Trophoblast cell (in vitro differentiated cells and primary cell): ENCODE measurements around the gene HIRA.

Source experiments
- DNase-seq, 2 donors: peaks; one replicate each; pipeline ENCODE4 v3.0.0-alpha.2; 2016
- H2AFZ ChIP-seq: 2 replicates; pipeline ENCODE4 v1.6.1; 2013; ENCODE audit warnings: low read length, moderate library complexity, mild to moderate bottlenecking; ENCODE audit not compliant: insufficient read depth, poor library complexity
- H2AK5ac ChIP-seq: 2 replicates; pipeline ENCODE4 v1.6.1; 2013; ENCODE audit warnings: mild to moderate bottlenecking, low read length
- H2BK120ac ChIP-seq: 2 replicates; pipeline ENCODE4 v1.6.1; 2013; ENCODE audit warnings: low read length, mild to moderate bottlenecking, moderate library complexity; ENCODE audit not compliant: insufficient read depth, poor library complexity
- H2BK12ac ChIP-seq: 2 replicates; pipeline ENCODE4 v1.6.1; 2013; ENCODE audit warnings: mild to moderate bottlenecking, low read length, moderate library complexity
- H2BK5ac ChIP-seq: 2 replicates; pipeline ENCODE4 v1.6.1; 2013; ENCODE audit warnings: low read length, low read depth, moderate library complexity, mild to moderate bottlenecking; ENCODE audit not compliant: poor library complexity
- H3K14ac ChIP-seq: 2 replicates; pipeline ENCODE4 v1.6.1; 2013; ENCODE audit warnings: mild to moderate bottlenecking, low read length
- H3K18ac ChIP-seq: 2 replicates; pipeline ENCODE4 v1.6.1; 2013; ENCODE audit warnings: mild to moderate bottlenecking, low read length
- H3K23ac ChIP-seq: 2 replicates; pipeline ENCODE4 v1.6.1; 2013; ENCODE audit warnings: low read length
- H3K27ac ChIP-seq: 2 replicates; pipeline ENCODE4 v1.5.1; 2013; ENCODE audit warnings: low read depth, mild to moderate bottlenecking, inconsistent platforms, low read length, moderate library complexity
- H3K27me3 ChIP-seq: 2 replicates; pipeline ENCODE4 v1.6.1; 2013; ENCODE audit warnings: inconsistent platforms, mild to moderate bottlenecking, low read length, moderate library complexity; ENCODE audit not compliant: insufficient read depth
- H3K36me3 ChIP-seq, 2 experiments: 1 replicate in 1 of 2; 2 replicates in 1 of 2; pipeline ENCODE4 v1.6.1; 2013; ENCODE audit warnings: low read length in 2 of 2, mild to moderate bottlenecking in 2 of 2, moderate library complexity in 1 of 2; ENCODE audit not compliant: insufficient read depth in 2 of 2, control insufficient read depth in 1 of 2
- H3K4ac ChIP-seq: 2 replicates; pipeline ENCODE4 v1.6.1; 2013; ENCODE audit warnings: low read depth, mild to moderate bottlenecking, low read length, moderate library complexity
- H3K4me1 ChIP-seq, 2 experiments: 1 replicate in 1 of 2; 2 replicates in 1 of 2; pipeline ENCODE4 v1.6.1; 2013; ENCODE audit warnings: low read length in 2 of 2, mild to moderate bottlenecking in 2 of 2, moderate library complexity in 1 of 2; ENCODE audit not compliant: insufficient read depth in 2 of 2, control insufficient read depth in 1 of 2
- H3K4me2 ChIP-seq: 2 replicates; pipeline ENCODE4 v1.6.1; 2013; ENCODE audit warnings: inconsistent platforms, mild to moderate bottlenecking, low read length, moderate library complexity
- H3K4me3 ChIP-seq: 2 replicates; pipeline ENCODE4 v1.5.1; 2013; ENCODE audit warnings: mild to moderate bottlenecking, low read depth, low read length, inconsistent platforms
- H3K79me1 ChIP-seq: one replicate; pipeline ENCODE4 v1.6.1; 2013; ENCODE audit warnings: low read length
- H3K79me2 ChIP-seq: 2 replicates; pipeline ENCODE4 v1.6.1; 2013; ENCODE audit warnings: low read length, mild to moderate bottlenecking; ENCODE audit not compliant: control insufficient read depth, insufficient read depth, poor library complexity
- H3K9ac ChIP-seq: 2 replicates; pipeline ENCODE4 v1.6.1; 2013; ENCODE audit warnings: mild to moderate bottlenecking, low read length
- H3K9me3 ChIP-seq: 2 replicates; pipeline ENCODE4 v1.6.1; 2013; ENCODE audit warnings: low read depth, mild to moderate bottlenecking, control low read depth, inconsistent platforms, low read length; ENCODE audit not compliant: insufficient read depth
- H4K12ac ChIP-seq: 2 replicates; pipeline ENCODE4 v1.6.1; 2013; ENCODE audit warnings: low read depth, mild to moderate bottlenecking, low read length, moderate library complexity
- H4K8ac ChIP-seq: 2 replicates; pipeline ENCODE4 v1.6.1; 2013; ENCODE audit warnings: low read depth, mild to moderate bottlenecking, low read length, moderate library complexity
- H4K91ac ChIP-seq: one replicate; pipeline ENCODE4 v1.6.1; 2013; ENCODE audit warnings: low read depth, mild to moderate bottlenecking, low read length, moderate library complexity
- WGBS: extraction: QIAGEN DNeasy Blood & Tissue Kit; methylation state at CpG from one replicate; pipeline ENCODE4 v1.1.7; 2013; ENCODE audit warnings: missing lambda C conversion rate; ENCODE audit not compliant: insufficient read length, insufficient coverage; ENCODE audit errors: extremely low coverage; 5-methylcytosine and 5-hydroxymethylcytosine counted together

Gene HIRA

DNA sequence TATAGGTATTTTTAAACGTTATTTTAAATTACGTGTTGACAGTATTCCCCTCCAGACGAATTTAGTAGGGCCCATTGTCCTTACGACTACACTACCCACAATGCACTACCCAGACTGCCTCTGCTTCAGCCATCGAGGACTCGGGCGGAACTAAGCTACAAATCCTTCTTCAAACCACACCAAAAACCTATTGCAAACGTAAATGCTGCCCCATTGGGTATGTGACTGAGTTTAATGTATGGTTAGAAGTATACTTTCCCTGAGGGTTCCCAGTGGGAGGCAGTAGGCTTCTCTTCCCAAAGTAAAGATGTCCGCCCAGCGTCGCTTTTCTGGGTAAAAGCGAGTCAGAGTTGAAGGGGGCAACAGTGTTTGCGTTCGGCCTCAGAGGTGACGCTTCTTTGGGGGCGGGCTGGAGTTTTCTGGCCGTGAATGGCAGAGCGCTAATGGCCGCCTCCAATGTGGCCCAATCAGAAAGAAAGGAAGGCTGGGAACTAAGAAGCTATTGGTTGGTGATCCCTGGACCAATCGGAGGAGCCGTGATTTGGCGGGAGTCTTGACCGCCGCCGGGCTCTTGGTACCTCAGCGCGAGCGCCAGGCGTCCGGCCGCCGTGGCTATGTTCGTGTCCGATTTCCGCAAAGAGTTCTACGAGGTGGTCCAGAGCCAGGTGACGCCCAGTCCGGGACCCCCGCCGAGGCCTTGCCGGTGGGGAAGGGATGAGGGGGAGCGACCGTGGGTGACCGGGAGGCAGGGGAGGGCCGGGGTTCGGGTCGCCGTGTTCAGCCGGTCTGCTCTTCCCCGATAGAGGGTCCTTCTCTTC lies 48.0 kb upstream of the HIRA start, which contains the start of gene CDC45:
Gene CDC45 (plus strand): TSS at position 566 of the 818 bp plus-strand sequence. CDS start 49 bp downstream, at position 615.
- peaks cover 16% of the 10 kb centered on the region for H3K79me2 ChIP-seq
- H3K14ac ChIP-seq: peak within 1 kb of the TSS; percentile 81
- H4K12ac ChIP-seq: peak within 1 kb of the TSS; percentile 52
- no peak within 1 kb of the TSS for H3K23ac ChIP-seq
- peak within 1 kb of the TSS; percentile 85 for H4K91ac ChIP-seq
- H3K9ac ChIP-seq: peak within 1 kb of the TSS; percentile 94
- peak within 1 kb of the TSS; percentile 87 for H3K27ac ChIP-seq
- H3K79me1 ChIP-seq: peaks cover 9% of the 10 kb centered on the region
- H3K4me3 ChIP-seq: peak within 1 kb of the TSS; percentile 93
- peaks cover 17 to 22% of the 10 kb centered on the region in 2 experiments for H3K36me3 ChIP-seq
- H3K4ac ChIP-seq: peak within 1 kb of the TSS; percentile 73
- no CpG with 5 or more reads among the region's 50 CpGs for WGBS
- peak within 1 kb of the TSS; percentile 86 for H2BK120ac ChIP-seq
- peak; percentile 98 to 99 for DNase-seq
- peak within 1 kb of the TSS; percentile 94 for H2AFZ ChIP-seq
- H3K9me3 ChIP-seq: no peaks in the 10 kb centered on the region
- H2BK5ac ChIP-seq: peak within 1 kb of the TSS; percentile 97
- peak within 1 kb of the TSS; percentile 87 for H3K18ac ChIP-seq
- no peak within 1 kb of the TSS for H2BK12ac ChIP-seq
- peak within 1 kb of the TSS; percentile 88 for H4K8ac ChIP-seq
- peak within 1 kb of the TSS; percentile 99 for H3K4me2 ChIP-seq
- peak within 1 kb of the TSS; percentile 45 for H2AK5ac ChIP-seq
- peaks cover 4 to 7% of the 10 kb centered on the region in 2 experiments for H3K4me1 ChIP-seq
- H3K27me3 ChIP-seq: no peaks in the 10 kb centered on the region

DNA sequence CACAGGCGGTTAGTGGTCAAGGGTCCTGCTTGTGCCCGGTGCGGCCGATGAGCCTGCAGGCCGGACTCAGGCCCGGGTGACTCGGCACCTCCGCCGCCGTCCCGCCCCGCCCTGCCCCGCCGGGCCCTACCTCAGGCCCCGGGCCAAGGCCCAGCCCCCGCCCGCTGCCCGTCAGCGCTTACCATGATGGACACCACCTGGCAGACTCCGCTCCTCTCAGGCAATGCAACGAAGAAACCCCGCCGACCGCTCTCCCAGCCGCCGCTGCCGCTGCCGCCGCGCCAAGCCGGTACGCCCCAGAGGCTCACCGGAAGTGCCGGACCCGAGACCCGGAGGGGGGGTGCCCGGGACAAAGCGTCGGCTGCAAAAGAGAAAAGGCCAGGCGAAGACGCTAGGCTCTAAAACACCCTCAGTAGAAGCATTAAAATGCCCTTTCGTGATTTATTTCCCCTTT lies 47.4 kb upstream of the HIRA start, which contains the start of gene UFD1:
Gene UFD1 (minus strand): TSS at position 293 of the 454 bp plus-strand sequence. CDS start 108 bp downstream, at position 185.
- Histone ChIP-seq H3K23ac (no peak within 1 kb of the TSS), H4K8ac (peak within 1 kb of the TSS; percentile 88), H3K79me1 (peaks cover 9% of the 10 kb centered on the region), H2BK120ac (peak within 1 kb of the TSS; percentile 86), H2BK5ac (peak within 1 kb of the TSS; percentile 97), H3K27me3 (no peaks in the 10 kb centered on the region), H3K9ac (peak within 1 kb of the TSS; percentile 94), H2AFZ (peak within 1 kb of the TSS; percentile 94), H4K12ac (peak within 1 kb of the TSS; percentile 52), H3K9me3 (no peaks in the 10 kb centered on the region), H3K4me1 (peaks cover 4 to 7% of the 10 kb centered on the region in 2 experiments), H3K36me3 (peaks cover 15 to 20% of the 10 kb centered on the region in 2 experiments), H3K18ac (peak within 1 kb of the TSS; percentile 87), H3K4me2 (peak within 1 kb of the TSS; percentile 99), H3K14ac (peak within 1 kb of the TSS; percentile 81), H3K27ac (peak within 1 kb of the TSS; percentile 87), H3K79me2 (peaks cover 16% of the 10 kb centered on the region), H2BK12ac (no peak within 1 kb of the TSS), H2AK5ac (peak within 1 kb of the TSS; percentile 45), H3K4me3 (peak within 1 kb of the TSS; percentile 93), H4K91ac (peak within 1 kb of the TSS; percentile 85), H3K4ac (peak within 1 kb of the TSS; percentile 98)
- no CpG with 5 or more reads among the region's 42 CpGs for WGBS
- DNase-seq: peak; percentile 64 to 74

DNA sequence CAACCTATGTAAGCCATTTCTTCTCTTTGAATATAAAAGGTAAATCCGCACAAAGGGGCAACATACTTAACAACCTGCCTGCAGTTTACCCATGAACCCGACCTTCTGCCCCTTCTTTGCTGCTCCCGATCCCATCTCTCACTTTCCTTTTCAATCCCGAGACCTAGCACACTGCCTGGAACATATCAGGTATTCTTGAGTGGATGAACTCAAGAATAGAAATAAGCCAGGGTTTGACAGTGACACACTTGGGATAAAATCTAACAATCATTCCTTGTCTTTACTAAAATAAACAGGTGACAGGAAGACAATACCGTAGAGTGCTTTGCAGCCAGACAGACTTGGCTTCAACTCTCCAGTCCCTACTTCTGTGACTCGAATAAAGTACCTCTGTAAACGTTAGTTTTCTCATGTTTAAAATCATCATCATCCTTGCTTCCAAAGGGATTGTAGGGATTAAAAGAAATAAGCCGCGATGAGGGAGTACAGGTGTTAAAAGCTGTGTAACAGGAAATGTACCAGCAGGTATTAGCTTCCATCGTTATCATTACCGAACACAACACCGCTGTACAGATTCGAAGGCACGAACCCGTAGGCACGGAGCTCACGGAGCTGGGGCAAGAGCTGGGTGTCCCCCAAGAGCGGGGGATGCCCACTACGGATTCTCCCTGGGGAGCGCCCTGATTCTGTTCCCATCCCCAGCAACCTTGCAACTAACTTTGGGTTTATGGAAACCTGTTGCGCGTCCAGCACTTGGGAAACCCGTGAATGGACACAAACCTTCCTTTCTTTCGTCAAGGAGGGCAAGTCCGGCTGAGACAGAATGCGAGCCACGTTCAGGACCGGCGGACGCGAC lies 46.7 kb upstream of the HIRA start:
- H3K36me3 ChIP-seq: peaks cover 19 to 24% of the 10 kb centered on the region in 2 experiments
- peaks cover 9% of the 10 kb centered on the region for H3K79me1 ChIP-seq
- no CpG with 5 or more reads among the region's 31 CpGs for WGBS
- peak overlapping the region; percentile 41 for H3K27ac ChIP-seq
- peak overlapping the region; percentile 83 for H2BK5ac ChIP-seq
- H3K27me3 ChIP-seq: no peaks in the 10 kb centered on the region
- peaks cover 4 to 7% of the 10 kb centered on the region in 2 experiments for H3K4me1 ChIP-seq
- H3K9ac ChIP-seq: peak overlapping the region; percentile 78
- peak in 1 of 2 donors; percentile 27 for DNase-seq
- H2AK5ac ChIP-seq: no peak overlapping the region
- peak overlapping the region; percentile 50 for H3K23ac ChIP-seq
- peak overlapping the region; percentile 40 for H2AFZ ChIP-seq
- no peak overlapping the region for H2BK12ac ChIP-seq
- peak overlapping the region; percentile 12 for H3K18ac ChIP-seq
- peak overlapping the region; percentile 85 for H4K91ac ChIP-seq
- peak overlapping the region; percentile 18 for H3K14ac ChIP-seq
- H3K9me3 ChIP-seq: no peaks in the 10 kb centered on the region
- H3K4me3 ChIP-seq: peak overlapping the region; percentile 89
- peak overlapping the region; percentile 22 for H4K12ac ChIP-seq
- H3K4me2 ChIP-seq: peak overlapping the region; percentile 99
- H3K4ac ChIP-seq: peak overlapping the region; percentile 98
- peaks cover 16% of the 10 kb centered on the region for H3K79me2 ChIP-seq
- peak overlapping the region; percentile 5 for H4K8ac ChIP-seq
- H2BK120ac ChIP-seq: no peak overlapping the region
